K562 (cell line): ENCODE data around the gene ZNF69. TPM values are rescaled to one million over a fixed set of nuclear protein-coding genes. Genes with fewer than 3 reads are reported as not detected.

Experiments used
- ATF1 ChIP-seq, 2 experiments: fragments of 450-650 bp in 1 of 2; IDR thresholded peaks; 2 replicates each; pipeline ENCODE4 v1.6.1; 2016; ENCODE audit warnings: missing compliant biosample characterization in 1 of 2, missing genetic modification characterization in 1 of 2
- CREB3L1 ChIP-seq: fragments of 450-650 bp; IDR thresholded peaks from 2 replicates; pipeline ENCODE4 v1.6.1; 2014; ENCODE audit warnings: low read depth, mild to moderate bottlenecking, moderate library complexity, borderline replicate concordance
- CTBP1 ChIP-seq: fragments of 450-650 bp; IDR thresholded peaks from 2 replicates; pipeline ENCODE4 v1.6.1; 2016; ENCODE audit warnings: borderline replicate concordance
- ETV1 ChIP-seq: fragments of 450-650 bp; conservative IDR thresholded peaks from 2 replicates; pipeline ENCODE4 v1.6.1; 2016; ENCODE audit warnings: missing genetic modification characterization, control low read depth, low read depth, missing compliant biosample characterization
- JUNB ChIP-seq: fragments of 450-650 bp; formaldehyde crosslinking; conservative IDR thresholded peaks from 2 replicates; pipeline ENCODE4 v1.4.0; 2020; ENCODE audit warnings: mild to moderate bottlenecking
- L3MBTL2 ChIP-seq: fragments of 450-650 bp; IDR thresholded peaks from 2 replicates; pipeline ENCODE4 v1.6.1; 2016; ENCODE audit warnings: mild to moderate bottlenecking, moderate library complexity
- MTA3 ChIP-seq: fragments of 450-650 bp; formaldehyde crosslinking; IDR thresholded peaks from 2 replicates; pipeline ENCODE4 v1.6.1; 2017; ENCODE audit warnings: mild to moderate bottlenecking, borderline replicate concordance
- MYC ChIP-seq, 2 experiments: fragments of 250-450 bp in 1 of 2; sonication (Bioruptor Pico) in 1 of 2; IDR thresholded peaks; 2 replicates each; pipeline versions ENCODE4 v1.5.1 to v1.6.1; 2012 to 2021; ENCODE audit warnings: low read depth in 2 of 2, borderline replicate concordance in 1 of 2, improper control_type of control experiment in 1 of 2, low read length in 1 of 2, mild to moderate bottlenecking in 1 of 2, moderate library complexity in 1 of 2
- SUPT5H ChIP-seq: fragments of 450-650 bp; IDR thresholded peaks from 2 replicates; pipeline ENCODE4 v1.6.1; 2016
- ZNF197 ChIP-seq: fragments of 200-800 bp; sonication (Bioruptor generic); IDR thresholded peaks from 2 replicates; pipeline ENCODE4 v1.6.1; 2016; ENCODE audit warnings: low read depth, missing genetic modification characterization, missing compliant biosample characterization
- ZNF57 ChIP-seq: fragments of 450-650 bp; formaldehyde crosslinking; IDR thresholded peaks from 2 replicates; pipeline ENCODE4 v1.4.0; 2020; ENCODE audit warnings: mild to moderate bottlenecking, moderate library complexity
- polyA plus RNA-seq, 8 experiments: library from polyadenylated mRNA; depleted of rRNA in 4 of 8; stranded (reverse) in 5 of 8; unstranded in 3 of 8; fragments of >200 nt; fragmentation: Nextera tagmentation in 2 of 8; fragmentation: Illumina TruSeq in 1 of 8; extraction: Ambion mirVana in 2 of 8; extraction: Trizol in 1 of 8; gene quantifications; 2 replicates each; pipeline versions ENCODE4 v1.2.1 to v1.2.3, GENCODE V29; 2011 to 2014; ENCODE audit warnings: inconsistent platforms in 1 of 8, missing spikeins in 1 of 8
- total RNA-seq, 7 experiments: library from RNA; depleted of rRNA in 6 of 7; stranded (reverse); fragments of >200 nt in 6 of 7; fragmentation: Illumina TruSeq in 2 of 7; extraction: Trizol in 2 of 7; gene quantifications; 2 replicates each; pipeline versions ENCODE4 v1.2.1 to v1.2.3, GENCODE V29; 2011 to 2021; ENCODE audit warnings: low replicate concordance in 1 of 7
- TF ChIP-seq, protein P1 (sequence below): sonication (generic); formaldehyde crosslinking; IDR thresholded peaks from 2 replicates; pipeline ENCODE4 v1.8.0; 2023; ENCODE audit warnings: mild to moderate bottlenecking, missing genetic modification reagents
- TF ChIP-seq, protein P2 (sequence below): fragments of 450-650 bp; conservative IDR thresholded peaks from 2 replicates; pipeline ENCODE4 v1.6.1; 2016; ENCODE audit warnings: missing genetic modification characterization, low read depth, mild to moderate bottlenecking, missing compliant biosample characterization, moderate library complexity
- TF ChIP-seq, protein P3 (sequence below): fragments of 450-650 bp; IDR thresholded peaks from 2 replicates; pipeline ENCODE4 v1.6.1; 2016; ENCODE audit warnings: low read depth, mild to moderate bottlenecking, moderate library complexity
- TF ChIP-seq, protein P4 (sequence below): fragments of 250-450 bp; sonication (Bioruptor Pico); IDR thresholded peaks from 2 replicates; pipeline ENCODE4 v1.5.0; 2021; ENCODE audit warnings: mild to moderate bottlenecking, moderate library complexity

Gene ZNF69
- total and polyA plus RNA-seq, 9 of the 15 experiments (the other 6 are each of a cell fraction or from before 2014, with no cell fraction given), result 2.3 to 5.4 (median 3.6) TPM

- TF ChIP-seq, protein P1, sequence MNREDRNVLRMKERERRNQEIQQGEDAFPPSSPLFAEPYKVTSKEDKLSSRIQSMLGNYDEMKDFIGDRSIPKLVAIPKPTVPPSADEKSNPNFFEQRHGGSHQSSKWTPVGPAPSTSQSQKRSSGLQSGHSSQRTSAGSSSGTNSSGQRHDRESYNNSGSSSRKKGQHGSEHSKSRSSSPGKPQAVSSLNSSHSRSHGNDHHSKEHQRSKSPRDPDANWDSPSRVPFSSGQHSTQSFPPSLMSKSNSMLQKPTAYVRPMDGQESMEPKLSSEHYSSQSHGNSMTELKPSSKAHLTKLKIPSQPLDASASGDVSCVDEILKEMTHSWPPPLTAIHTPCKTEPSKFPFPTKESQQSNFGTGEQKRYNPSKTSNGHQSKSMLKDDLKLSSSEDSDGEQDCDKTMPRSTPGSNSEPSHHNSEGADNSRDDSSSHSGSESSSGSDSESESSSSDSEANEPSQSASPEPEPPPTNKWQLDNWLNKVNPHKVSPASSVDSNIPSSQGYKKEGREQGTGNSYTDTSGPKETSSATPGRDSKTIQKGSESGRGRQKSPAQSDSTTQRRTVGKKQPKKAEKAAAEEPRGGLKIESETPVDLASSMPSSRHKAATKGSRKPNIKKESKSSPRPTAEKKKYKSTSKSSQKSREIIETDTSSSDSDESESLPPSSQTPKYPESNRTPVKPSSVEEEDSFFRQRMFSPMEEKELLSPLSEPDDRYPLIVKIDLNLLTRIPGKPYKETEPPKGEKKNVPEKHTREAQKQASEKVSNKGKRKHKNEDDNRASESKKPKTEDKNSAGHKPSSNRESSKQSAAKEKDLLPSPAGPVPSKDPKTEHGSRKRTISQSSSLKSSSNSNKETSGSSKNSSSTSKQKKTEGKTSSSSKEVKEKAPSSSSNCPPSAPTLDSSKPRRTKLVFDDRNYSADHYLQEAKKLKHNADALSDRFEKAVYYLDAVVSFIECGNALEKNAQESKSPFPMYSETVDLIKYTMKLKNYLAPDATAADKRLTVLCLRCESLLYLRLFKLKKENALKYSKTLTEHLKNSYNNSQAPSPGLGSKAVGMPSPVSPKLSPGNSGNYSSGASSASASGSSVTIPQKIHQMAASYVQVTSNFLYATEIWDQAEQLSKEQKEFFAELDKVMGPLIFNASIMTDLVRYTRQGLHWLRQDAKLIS, result 0 out of 2 replicates have a peak, but pooled peaks have one; percentile 30
- TF ChIP-seq, protein P2, sequence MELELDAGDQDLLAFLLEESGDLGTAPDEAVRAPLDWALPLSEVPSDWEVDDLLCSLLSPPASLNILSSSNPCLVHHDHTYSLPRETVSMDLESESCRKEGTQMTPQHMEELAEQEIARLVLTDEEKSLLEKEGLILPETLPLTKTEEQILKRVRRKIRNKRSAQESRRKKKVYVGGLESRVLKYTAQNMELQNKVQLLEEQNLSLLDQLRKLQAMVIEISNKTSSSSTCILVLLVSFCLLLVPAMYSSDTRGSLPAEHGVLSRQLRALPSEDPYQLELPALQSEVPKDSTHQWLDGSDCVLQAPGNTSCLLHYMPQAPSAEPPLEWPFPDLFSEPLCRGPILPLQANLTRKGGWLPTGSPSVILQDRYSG (tag), result no peak
- 0 out of 2 replicates have a peak, but pooled peaks have one; percentile 12 for TF ChIP-seq CTBP1
- TF ChIP-seq L3MBTL2, result peak; percentile 66
- peak; percentile 76 for TF ChIP-seq MYC (IDR thresholded peaks at IDR 0.05; ENCODE audit: low read depth, low read length)
- TF ChIP-seq MYC (CRISPR knock-in tag; IDR thresholded peaks at IDR 0.05; ENCODE audit: borderline replicate concordance, low read depth), result no peak
- TF ChIP-seq ETV1 (tag), result peak; percentile 88
- TF ChIP-seq, protein P3, sequence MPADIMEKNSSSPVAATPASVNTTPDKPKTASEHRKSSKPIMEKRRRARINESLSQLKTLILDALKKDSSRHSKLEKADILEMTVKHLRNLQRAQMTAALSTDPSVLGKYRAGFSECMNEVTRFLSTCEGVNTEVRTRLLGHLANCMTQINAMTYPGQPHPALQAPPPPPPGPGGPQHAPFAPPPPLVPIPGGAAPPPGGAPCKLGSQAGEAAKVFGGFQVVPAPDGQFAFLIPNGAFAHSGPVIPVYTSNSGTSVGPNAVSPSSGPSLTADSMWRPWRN, result no peak
- TF ChIP-seq ZNF57 (CRISPR knock-in tag), result no peak
- 0 out of 2 replicates have a peak, but pooled peaks have one; percentile 69 for TF ChIP-seq MTA3
- TF ChIP-seq, protein P4, sequence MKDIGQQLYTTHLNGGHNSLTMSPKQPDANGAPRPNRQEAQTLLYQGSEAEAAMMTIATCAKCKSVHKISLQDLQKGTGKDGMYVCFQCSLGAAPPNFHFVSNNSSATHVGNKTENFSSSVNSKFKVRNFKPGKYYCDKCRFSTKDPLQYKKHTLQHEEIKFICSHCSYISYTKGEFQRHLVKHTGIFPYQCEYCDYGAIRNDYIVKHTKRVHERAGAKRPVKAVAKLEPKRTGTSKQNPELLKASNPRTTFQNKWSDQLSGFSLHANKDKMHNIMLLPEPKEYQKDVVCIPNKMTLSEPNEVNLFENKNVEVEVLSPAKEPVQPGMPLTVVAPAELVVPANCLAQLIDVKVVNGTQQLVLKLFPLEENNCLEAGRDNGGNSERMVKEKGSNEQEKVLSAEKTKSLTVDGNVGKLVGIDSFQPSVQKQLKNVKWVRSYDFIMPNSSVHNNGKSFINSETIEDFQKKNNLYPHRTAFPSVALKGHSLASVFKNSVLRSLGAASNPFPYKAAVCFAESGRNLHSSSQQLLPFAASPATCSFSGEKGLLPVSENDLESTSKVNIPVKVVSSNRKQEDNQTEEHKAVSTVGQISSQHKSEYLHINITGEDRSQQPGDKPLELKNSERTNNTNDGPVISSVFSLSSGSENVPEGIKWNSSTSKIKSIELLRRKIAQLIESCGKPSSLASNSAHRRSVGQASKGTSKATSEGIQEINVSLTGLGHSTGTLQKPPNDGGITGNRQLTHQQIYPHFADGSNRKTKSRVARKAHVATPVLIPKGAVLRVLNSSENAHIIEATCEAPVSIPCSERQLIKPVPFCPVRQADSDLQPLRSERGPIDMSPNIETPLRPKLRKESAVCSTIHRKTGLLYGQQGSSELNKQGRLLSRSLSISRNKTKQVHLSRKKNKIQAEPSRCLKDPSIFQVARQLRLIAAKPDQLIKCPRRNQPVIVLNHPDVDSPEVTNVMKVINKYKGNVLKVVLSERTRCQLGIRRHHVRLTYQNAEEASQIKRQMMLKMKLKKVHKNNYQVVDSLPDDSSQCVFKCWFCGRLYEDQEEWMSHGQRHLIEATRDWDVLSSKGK, result no peak
- TF ChIP-seq CREB3L1, result peak; percentile 55; the same call in 1 of the 2 replicates
- no peak for TF ChIP-seq ATF1 (CRISPR knock-in tag; IDR thresholded peaks at IDR 0.05)
- TF ChIP-seq ATF1 (tag; IDR thresholded peaks at IDR 0.05), result peak; percentile 62
- TF ChIP-seq SUPT5H, result peak; percentile 94
- TF ChIP-seq ZNF197 (CRISPR knock-in tag), result 0 out of 2 replicates have a peak, but pooled peaks have one; percentile 21
- TF ChIP-seq JUNB, result no peak
Observed at GRCh38 chr19:11924886-11925650, 37.5 kb downstream of the ZNF69 start, which contains the start of gene ZNF700 (continued).
